Femur (tissue), 1 donor: ENCODE results near the gene FKBP2.

Experiments used
- DNase-seq: peaks from one replicate; pipeline ENCODE4 v3.0.0-alpha.2; 2017

Gene FKBP2

DNA sequence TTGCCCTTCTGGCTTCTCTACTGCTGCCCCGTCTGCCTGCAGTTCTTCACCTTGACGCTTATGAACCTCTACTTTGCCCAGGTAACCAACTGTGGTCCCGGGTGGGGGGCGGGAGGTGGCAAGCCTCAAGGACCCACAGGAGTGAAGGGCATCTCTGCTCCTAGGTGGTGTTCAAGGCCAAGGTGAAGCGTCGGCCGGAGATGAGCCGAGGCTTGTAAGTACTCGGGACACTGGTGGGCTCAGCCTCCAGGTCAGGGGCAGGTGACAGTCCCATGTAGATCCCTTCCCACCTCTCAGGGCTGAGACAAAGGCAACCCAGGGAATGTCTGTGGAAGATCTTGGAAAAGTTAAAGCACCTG is 45.9 kb downstream of the FKBP2 start:
- peak; percentile 20 for DNase-seq

DNA sequence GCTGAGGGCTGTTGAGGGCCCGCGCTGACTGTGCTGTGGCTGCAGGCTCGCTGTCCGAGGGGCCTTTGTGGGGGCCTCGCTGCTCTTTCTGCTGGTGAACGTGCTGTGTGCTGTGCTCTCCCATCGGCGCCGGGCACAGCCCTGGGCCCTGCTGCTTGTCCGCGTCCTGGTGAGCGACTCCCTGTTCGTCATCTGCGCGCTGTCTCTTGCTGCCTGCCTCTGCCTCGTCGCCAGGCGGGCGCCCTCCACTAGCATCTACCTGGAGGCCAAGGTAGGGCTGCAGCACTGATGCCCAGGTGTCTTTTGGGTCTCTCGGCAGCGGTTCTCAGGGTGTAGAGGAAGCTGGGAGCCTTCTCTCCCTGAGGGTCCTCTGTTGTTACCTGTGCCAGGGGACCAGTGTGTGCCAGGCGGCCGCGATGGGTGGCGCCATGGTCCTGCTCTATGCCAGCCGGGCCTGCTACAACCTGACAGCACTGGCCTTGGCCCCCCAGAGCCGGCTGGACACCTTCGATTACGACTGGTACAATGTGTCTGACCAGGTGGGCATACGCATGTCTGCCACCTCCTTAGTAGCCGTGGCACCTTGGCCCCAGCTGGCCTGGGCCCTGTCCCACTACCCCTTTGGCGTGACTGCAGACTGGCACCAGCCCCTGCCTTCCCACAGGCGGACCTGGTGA is 46.9 kb downstream of the FKBP2 start:
- peak; percentile 20 for DNase-seq

DNA sequence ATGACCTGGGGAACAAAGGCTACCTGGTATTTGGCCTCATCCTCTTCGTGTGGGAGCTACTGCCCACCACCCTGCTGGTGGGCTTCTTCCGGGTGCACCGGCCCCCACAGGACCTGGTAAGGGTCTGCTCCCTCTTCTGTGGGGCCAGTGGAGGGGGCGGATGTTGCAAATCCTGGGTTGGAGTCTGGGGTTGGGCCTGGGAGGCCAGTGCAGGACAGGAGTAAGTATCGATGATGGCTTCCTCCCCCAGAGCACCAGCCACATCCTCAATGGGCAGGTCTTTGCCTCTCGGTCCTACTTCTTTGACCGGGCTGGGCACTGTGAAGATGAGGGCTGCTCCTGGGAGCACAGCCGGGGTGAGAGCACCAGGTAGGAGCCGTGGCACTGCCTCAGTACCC is 47.5 kb downstream of the FKBP2 start:
- no peak for DNase-seq

DNA sequence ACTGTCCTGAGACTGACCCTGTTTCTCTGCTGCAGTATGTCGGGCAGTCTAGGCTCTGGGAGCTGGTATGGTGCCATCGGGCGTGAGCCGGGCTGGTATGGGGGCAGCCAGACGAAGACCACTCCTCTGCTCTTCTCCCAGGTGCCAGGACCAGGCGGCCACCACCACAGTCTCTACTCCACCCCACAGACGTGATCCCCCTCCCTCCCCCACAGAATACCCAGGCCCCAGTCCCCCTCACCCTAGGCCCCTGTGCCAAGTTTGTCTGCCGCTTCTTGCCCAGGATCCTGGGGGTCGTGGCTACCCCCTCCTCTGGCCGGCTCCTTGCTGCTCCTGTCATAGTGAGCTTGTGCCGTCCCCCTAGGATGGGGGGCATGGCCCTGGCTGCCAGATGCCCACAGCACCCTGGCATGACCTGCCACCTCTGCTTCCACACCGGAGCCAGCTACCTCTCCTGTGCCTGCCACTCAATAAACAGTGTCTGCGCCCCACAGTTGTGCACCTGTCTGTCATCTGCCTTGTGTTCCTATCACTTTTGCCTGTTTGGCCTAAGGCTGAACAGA is 48.2 kb downstream of the FKBP2 start:
- DNase-seq = peak; percentile 17

DNA sequence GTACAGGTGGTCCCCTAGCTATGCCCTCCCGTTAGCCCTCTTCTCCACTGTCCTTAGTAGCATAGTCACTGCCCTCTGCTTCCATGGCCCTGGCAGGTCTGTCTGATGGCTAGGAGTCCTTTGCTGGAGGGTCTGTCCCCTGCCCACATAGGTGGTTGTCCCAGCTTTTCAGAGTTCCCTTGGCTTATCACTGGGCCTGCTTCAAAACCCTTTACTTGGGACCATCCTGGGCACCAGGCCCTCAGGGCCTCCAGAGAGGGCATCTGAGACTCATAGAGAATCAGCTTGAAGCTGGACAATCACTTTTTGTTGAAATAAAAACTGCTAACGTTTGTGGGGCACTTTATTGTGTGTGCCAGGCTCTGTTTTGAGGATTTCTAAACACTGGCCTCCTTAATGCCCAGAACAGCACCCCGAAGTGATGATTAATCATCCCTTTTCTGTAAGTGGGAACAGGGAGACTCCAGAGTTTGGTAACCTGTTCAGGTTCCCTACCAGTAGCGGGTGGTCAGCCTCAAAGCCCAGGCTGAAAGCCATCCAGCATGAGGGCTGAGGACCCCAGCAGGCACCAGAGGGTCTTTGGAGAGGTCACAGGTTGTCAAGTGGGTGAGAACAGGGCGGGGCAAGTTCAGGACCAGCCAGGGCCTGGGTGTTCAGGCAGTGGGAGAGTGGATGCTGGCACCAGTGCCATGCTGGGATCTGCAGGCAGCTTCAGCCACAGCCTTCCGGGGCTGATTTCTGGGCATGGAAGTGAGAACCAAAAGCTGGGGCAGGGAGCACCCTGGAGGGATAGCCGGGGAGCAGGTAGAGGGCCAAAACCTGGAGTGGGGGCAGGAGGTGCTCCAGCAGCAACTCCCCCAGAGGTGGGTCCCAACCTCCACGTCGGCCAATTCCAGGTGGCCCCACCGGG is 49.7 kb downstream of the FKBP2 start:
- DNase-seq = peak; percentile 20

DNA sequence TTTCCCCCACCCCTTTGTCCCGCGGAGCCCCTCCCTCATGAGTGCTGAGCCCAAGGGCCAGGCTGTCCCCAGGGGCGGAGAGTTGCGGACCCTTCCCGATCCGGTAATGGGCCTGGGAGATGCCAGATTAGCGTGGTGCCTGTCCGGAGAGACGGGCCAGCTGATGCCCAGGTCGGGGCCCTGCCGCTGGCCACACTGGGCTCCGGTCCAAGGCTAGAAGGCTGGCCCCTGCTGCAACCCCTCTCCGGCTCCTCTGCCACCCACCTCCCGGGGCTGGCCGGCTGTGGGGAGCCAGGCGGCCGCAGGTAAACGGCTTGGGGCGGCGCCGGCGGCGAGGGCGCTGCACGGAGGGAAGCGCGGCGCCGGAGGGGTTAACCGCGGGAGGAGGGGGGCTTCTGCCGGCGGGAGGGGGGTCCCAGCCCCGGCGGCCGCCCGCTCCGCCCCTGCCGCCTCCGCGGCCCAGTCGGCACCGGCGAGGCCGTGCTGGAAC is 50.4 kb downstream of the FKBP2 start, which contains the start of gene KCNK4:
KCNK4 (plus strand) TSS at position 41 of the 490 bp plus-strand sequence. CDS start 1,717 bp downstream, outside the sequence.
- DNase-seq = peak; percentile 30

DNA sequence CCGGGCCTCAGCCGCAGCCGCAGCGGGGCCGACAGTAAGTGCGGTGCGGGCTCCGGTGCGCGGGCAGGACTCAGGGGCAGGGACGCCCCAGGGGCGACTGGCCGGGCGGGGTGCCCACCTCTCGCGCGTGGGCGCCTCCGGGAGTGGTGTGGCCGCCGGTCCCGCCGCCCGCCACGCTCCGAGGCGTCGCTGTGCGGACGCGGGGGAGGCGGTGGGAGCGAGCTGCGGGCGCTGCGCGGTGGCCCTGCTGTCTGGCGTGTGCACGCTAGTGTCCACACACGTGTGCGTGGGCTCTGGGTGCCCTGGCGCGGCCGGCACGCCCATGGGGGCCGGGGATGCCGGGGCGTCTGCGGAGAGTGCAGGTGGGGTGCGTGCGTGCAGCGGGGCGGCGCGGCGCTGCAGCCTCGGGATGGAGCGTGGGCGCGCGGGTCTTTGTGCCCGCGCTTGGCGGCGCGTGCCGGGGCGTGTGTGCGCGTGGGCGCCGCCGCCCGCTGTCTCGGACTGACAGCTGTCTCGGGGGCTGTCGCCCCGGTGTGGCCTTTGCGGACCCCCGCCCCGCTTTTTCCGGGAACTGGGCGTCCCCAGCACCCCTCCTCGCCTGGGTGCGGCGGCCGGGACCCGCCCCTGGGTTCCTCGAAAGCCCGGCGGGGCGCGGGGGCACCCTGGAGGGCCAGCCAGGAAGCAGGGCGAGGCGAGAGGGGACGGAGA is 51.0 kb downstream of the FKBP2 start:
- peak; percentile 18 for DNase-seq

DNA sequence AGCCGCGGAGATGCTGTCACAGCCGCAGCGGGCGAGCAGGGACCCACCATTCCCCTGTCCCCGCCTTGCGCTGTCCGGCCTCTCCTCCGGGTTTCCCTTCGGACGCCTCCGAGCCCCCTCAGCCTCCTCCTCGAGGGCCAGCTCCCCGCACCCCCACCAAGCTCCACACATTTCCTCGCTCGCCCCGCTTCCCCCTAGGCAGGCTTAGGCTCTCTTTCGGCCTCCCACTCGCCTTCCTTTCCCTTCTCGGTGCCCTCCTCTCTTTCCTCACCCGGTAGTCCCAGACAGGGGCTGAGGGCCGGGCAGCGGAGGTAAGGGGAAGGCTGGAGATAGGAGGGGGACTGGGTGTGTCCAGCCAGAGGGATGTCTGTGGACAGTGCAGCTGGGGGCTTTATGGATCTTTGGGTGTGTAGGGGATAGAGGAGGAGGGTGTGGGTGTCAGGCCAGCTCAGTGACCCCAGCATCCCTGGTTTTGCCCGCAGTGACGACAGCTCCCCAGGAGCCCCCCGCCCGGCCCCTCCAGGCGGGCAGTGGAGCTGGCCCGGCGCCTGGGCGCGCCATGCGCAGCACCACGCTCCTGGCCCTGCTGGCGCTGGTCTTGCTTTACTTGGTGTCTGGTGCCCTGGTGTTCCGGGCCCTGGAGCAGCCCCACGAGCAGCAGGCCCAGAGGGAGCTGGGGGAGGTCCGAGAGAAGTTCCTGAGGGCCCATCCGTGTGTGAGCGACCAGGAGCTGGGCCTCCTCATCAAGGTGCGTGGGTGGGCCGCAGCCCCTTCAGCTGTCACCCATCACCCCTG is 51.8 kb downstream of the FKBP2 start:
- DNase-seq = peak; percentile 26
